MM.1S (cell line): ENCODE measurements around the gene EIPR1.

ENCODE experiments used
- DNase-seq: peaks from one replicate; pipeline ENCODE4 v3.0.0-alpha.2; 2015
- H2AFZ ChIP-seq: fragments of 300-600 bp; sonication (generic); 2 replicates; pipeline ENCODE4 v1.6.0; 2016; ENCODE audit warnings: antibody characterized with exemption, low read length
- H3F3A ChIP-seq: fragments of 300-600 bp; sonication (generic); 2 replicates; pipeline ENCODE4 v1.6.1; 2016; ENCODE audit warnings: mild to moderate bottlenecking, antibody characterized with exemption, low read length, moderate library complexity, mixed read lengths; ENCODE audit not compliant: insufficient read depth
- H3K27ac ChIP-seq: fragments of 300-600 bp; sonication (generic); 2 replicates; pipeline ENCODE4 v1.5.1; 2016; ENCODE audit warnings: mild to moderate bottlenecking, low read length
- H3K27me3 ChIP-seq: fragments of 300-600 bp; sonication (generic); replicated peaks from 2 replicates; pipeline ENCODE4 v1.6.0; 2016; ENCODE audit warnings: low read length; ENCODE audit not compliant: insufficient read depth
- H3K36me3 ChIP-seq: fragments of 300-600 bp; sonication (generic); replicated peaks from 2 replicates; pipeline ENCODE4 v1.6.1; 2016; ENCODE audit warnings: mild to moderate bottlenecking, low read length, mixed read lengths; ENCODE audit not compliant: insufficient read depth
- H3K4me1 ChIP-seq: fragments of 300-600 bp; sonication (generic); 2 replicates; pipeline ENCODE4 v1.6.1; 2016; ENCODE audit warnings: low read length, mixed read lengths
- H3K4me2 ChIP-seq: fragments of 300-600 bp; sonication (generic); 2 replicates; pipeline ENCODE4 v1.6.0; 2016; ENCODE audit warnings: low read depth, low read length
- H3K4me3 ChIP-seq: fragments of 300-600 bp; sonication (generic); 2 replicates; pipeline ENCODE4 v1.5.1; 2016; ENCODE audit warnings: low read length, mixed read lengths
- H3K79me2 ChIP-seq: fragments of 300-600 bp; sonication (generic); 2 replicates; pipeline ENCODE4 v1.6.1; 2016; ENCODE audit warnings: mixed run types, low read length, mixed read lengths
- H3K9ac ChIP-seq: fragments of 300-600 bp; sonication (generic); 2 replicates; pipeline ENCODE4 v1.6.1; 2016; ENCODE audit warnings: low read length, mixed read lengths
- H3K9me2 ChIP-seq: fragments of 300-600 bp; sonication (generic); replicated peaks from 2 replicates; pipeline ENCODE4 v1.6.1; 2016; ENCODE audit warnings: mild to moderate bottlenecking, low read length, mixed read lengths; ENCODE audit not compliant: insufficient read depth
- H3K9me3 ChIP-seq: fragments of 300-600 bp; sonication (generic); replicated peaks from 2 replicates; pipeline ENCODE4 v1.6.1; 2016; ENCODE audit warnings: mild to moderate bottlenecking, low read length, mixed read lengths; ENCODE audit not compliant: insufficient read depth
- H4K20me1 ChIP-seq: fragments of 300-600 bp; sonication (generic); 2 replicates; pipeline ENCODE4 v1.6.1; 2016; ENCODE audit warnings: mild to moderate bottlenecking, low read length, moderate library complexity, mixed read lengths; ENCODE audit not compliant: insufficient read depth
- CTCF ChIP-seq: fragments of 300-600 bp; sonication (generic); IDR thresholded peaks from 2 replicates; pipeline ENCODE4 v1.5.1; 2016; ENCODE audit warnings: antibody characterized with exemption, low read length, mixed read lengths
- EZH2 ChIP-seq: fragments of 300-600 bp; sonication (generic); optimal IDR thresholded peaks from 2 replicates; pipeline ENCODE3; 2017; ENCODE audit warnings: low read depth, mild to moderate bottlenecking, antibody characterized with exemption, low read length, mixed read lengths
- EZH2phosphoT487 ChIP-seq: fragments of 300-600 bp; sonication (generic); IDR thresholded peaks from 2 replicates; pipeline ENCODE4 v1.6.1; 2018; ENCODE audit warnings: antibody characterized with exemption, low read length

The EIPR1 gene

DNA sequence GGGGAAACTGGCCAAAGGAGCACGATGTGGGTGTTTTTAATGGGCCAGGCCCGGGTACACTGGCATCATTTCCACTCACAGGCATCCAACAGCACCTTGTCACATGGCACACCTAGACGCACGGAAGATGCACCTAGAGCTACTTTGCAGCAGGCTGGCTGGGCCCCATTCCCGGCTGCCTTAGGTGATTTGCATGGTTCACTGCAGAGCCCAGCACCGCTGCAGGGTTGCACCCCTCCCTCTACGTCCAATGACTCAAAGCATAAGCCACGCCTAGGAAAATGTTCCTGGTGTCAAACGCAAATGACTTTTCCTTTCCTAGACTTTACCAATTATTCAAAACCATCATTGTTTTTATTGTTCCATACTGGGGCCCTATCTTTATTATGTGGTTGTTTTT lies 222.9 kb downstream of the EIPR1 start:
- DNase-seq, result no peak
- H3K4me2 ChIP-seq, result no peak overlapping the region
- no peaks in the 10 kb centered on the region for H3K9me2 ChIP-seq
- no peak overlapping the region for H3K4me3 ChIP-seq
- no peaks in the 10 kb centered on the region for H3K27me3 ChIP-seq
- TF ChIP-seq CTCF (no peak), EZH2 (no peak), EZH2phosphoT487 (no peak)
- no peaks in the 10 kb centered on the region for H3K9me3 ChIP-seq
- no peak overlapping the region for H3K27ac ChIP-seq
- H3K9ac ChIP-seq, result no peak overlapping the region
- 0 out of 2 replicates have a peak, but pooled peaks cover 5% of the 10 kb centered on the region for H3K4me1 ChIP-seq
- no peaks in the 10 kb centered on the region for H3K36me3 ChIP-seq
- no peaks in the 10 kb centered on the region for H4K20me1 ChIP-seq
- H2AFZ ChIP-seq, result no peak overlapping the region
- H3F3A ChIP-seq, result no peaks in the 10 kb centered on the region
- H3K79me2 ChIP-seq, result no peaks in the 10 kb centered on the region

DNA sequence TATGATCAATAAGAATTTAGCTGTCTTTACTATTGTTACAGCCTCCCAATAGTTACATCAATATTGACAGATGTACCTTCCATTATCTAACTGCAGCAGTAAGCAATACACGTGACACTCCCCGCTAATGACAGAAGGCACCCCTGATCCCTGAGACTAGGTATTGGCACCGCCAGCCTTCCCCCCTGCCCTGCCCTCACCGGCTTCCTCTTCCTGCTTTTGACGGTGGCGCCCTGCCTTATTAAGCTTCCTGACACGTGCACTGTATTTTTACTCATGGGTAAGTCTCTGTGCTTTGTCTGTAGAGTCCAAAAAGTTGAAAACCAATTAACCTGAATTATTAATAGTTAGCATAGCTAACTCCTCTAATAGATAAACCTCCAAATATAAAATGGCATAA lies 223.5 kb downstream of the EIPR1 start:
- Histone ChIP-seq H3K79me2 (no peaks in the 10 kb centered on the region), H3K9ac (no peak overlapping the region), H4K20me1 (no peaks in the 10 kb centered on the region), H3K4me1 (0 out of 2 replicates have a peak, but pooled peaks cover 5% of the 10 kb centered on the region), H3K9me2 (no peaks in the 10 kb centered on the region), H3K27me3 (no peaks in the 10 kb centered on the region), H3K4me2 (no peak overlapping the region), H3K4me3 (no peak overlapping the region), H3K9me3 (no peaks in the 10 kb centered on the region), H3K27ac (no peak overlapping the region), H2AFZ (no peak overlapping the region), H3F3A (no peaks in the 10 kb centered on the region), H3K36me3 (no peaks in the 10 kb centered on the region)
- DNase-seq, result no peak
- TF ChIP-seq EZH2phosphoT487, result no peak
- no peak for TF ChIP-seq EZH2
- no peak for TF ChIP-seq CTCF

GRCh38 chr2:3151153-3151918 lies 226.3 kb downstream of the EIPR1 start:
- Histone ChIP-seq H3K9me2 (no peaks in the 10 kb centered on the region), H2AFZ (no peak overlapping the region), H3K27ac (peak overlapping the region; percentile 56; the same call in 1 of the 2 replicates), H3K9me3 (no peaks in the 10 kb centered on the region), H3F3A (no peaks in the 10 kb centered on the region), H3K9ac (no peak overlapping the region), H3K27me3 (no peaks in the 10 kb centered on the region), H3K4me3 (no peak overlapping the region), H3K36me3 (no peaks in the 10 kb centered on the region), H4K20me1 (no peaks in the 10 kb centered on the region), H3K4me2 (no peak overlapping the region), H3K4me1 (0 out of 2 replicates have a peak, but pooled peaks cover 5% of the 10 kb centered on the region), H3K79me2 (no peaks in the 10 kb centered on the region)
- TF ChIP-seq EZH2 (no peak), EZH2phosphoT487 (no peak), CTCF (no peak)
- peak; percentile 77 for DNase-seq
